ENCODE data around the gene PLXNB2.

DNA sequence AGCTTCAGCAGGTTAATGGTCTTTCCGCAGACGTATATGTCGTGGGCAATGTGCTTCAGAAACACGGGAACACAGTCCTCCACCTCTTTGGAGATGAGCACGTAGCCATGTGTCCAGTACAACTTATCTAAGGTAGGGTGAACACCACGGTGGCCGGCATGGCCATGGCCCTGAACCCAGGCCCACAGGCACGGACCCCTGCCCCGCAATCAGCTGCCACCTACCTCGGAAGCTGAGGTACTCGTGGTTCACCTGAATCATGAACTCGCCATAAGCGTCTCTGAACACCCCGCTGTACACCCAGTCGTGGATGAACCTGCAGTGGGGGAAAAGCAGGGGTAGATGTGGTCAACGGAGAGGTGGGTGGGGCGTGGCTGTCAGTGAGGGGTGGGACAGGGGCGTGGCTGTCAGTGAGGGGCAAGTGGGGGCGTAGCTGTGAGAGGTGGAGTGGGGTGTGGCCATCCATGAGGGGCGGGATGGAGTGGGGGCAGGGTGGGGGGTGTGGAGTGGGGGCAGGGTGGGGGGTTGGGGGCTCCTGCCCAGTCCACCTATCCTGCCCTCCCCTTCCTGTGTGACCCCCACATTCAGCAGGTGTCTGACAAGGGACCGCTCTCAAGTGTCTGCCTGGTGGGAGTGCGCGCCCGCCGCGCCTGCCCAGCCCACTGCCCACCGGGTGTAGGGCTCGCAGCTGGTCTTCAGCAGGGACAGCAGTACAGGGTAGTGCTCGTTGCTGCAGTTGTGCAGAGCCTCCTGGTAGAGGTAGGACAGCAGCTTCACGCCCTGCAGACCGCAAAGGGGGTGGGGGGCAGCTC lies 81.2 kb downstream of the PLXNB2 start:
- TF ChIP-seq, protein P1, sequence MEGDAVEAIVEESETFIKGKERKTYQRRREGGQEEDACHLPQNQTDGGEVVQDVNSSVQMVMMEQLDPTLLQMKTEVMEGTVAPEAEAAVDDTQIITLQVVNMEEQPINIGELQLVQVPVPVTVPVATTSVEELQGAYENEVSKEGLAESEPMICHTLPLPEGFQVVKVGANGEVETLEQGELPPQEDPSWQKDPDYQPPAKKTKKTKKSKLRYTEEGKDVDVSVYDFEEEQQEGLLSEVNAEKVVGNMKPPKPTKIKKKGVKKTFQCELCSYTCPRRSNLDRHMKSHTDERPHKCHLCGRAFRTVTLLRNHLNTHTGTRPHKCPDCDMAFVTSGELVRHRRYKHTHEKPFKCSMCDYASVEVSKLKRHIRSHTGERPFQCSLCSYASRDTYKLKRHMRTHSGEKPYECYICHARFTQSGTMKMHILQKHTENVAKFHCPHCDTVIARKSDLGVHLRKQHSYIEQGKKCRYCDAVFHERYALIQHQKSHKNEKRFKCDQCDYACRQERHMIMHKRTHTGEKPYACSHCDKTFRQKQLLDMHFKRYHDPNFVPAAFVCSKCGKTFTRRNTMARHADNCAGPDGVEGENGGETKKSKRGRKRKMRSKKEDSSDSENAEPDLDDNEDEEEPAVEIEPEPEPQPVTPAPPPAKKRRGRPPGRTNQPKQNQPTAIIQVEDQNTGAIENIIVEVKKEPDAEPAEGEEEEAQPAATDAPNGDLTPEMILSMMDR (tag by site-specific recombination; IDR thresholded peaks at IDR 0.05) = no peak
- TF ChIP-seq ZSCAN30 (tag by site-specific recombination; IDR thresholded peaks at IDR 0.05) = no peak
- no peak for TF ChIP-seq ZNF155 (tag by site-specific recombination; IDR thresholded peaks at IDR 0.05)
- TF ChIP-seq SP2 (tag by site-specific recombination; IDR thresholded peaks at IDR 0.05) = no peak
- no peak for TF ChIP-seq ZNF776 (tag by site-specific recombination; IDR thresholded peaks at IDR 0.05; ENCODE audit: borderline replicate concordance)
- TF ChIP-seq, protein P2, sequence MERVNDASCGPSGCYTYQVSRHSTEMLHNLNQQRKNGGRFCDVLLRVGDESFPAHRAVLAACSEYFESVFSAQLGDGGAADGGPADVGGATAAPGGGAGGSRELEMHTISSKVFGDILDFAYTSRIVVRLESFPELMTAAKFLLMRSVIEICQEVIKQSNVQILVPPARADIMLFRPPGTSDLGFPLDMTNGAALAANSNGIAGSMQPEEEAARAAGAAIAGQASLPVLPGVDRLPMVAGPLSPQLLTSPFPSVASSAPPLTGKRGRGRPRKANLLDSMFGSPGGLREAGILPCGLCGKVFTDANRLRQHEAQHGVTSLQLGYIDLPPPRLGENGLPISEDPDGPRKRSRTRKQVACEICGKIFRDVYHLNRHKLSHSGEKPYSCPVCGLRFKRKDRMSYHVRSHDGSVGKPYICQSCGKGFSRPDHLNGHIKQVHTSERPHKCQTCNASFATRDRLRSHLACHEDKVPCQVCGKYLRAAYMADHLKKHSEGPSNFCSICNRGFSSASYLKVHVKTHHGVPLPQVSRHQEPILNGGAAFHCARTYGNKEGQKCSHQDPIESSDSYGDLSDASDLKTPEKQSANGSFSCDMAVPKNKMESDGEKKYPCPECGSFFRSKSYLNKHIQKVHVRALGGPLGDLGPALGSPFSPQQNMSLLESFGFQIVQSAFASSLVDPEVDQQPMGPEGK (tag by site-specific recombination; IDR thresholded peaks at IDR 0.05) = no peak
- TF ChIP-seq ZNF560 (tag by site-specific recombination; IDR thresholded peaks at IDR 0.05; ENCODE audit: borderline replicate concordance) = no peak
- TF ChIP-seq ZNF121 (tag by site-specific recombination; IDR thresholded peaks at IDR 0.05) = no peak
- TF ChIP-seq ZNF433 (tag by site-specific recombination; IDR thresholded peaks at IDR 0.05; ENCODE audit: low read depth) = no peak
- TF ChIP-seq ZNF76 (tag by site-specific recombination; IDR thresholded peaks at IDR 0.05; ENCODE audit: borderline replicate concordance, low read depth) = no peak
- no peak for TF ChIP-seq ZBTB8A (tag by site-specific recombination; IDR thresholded peaks at IDR 0.05)
- TF ChIP-seq, protein P3, sequence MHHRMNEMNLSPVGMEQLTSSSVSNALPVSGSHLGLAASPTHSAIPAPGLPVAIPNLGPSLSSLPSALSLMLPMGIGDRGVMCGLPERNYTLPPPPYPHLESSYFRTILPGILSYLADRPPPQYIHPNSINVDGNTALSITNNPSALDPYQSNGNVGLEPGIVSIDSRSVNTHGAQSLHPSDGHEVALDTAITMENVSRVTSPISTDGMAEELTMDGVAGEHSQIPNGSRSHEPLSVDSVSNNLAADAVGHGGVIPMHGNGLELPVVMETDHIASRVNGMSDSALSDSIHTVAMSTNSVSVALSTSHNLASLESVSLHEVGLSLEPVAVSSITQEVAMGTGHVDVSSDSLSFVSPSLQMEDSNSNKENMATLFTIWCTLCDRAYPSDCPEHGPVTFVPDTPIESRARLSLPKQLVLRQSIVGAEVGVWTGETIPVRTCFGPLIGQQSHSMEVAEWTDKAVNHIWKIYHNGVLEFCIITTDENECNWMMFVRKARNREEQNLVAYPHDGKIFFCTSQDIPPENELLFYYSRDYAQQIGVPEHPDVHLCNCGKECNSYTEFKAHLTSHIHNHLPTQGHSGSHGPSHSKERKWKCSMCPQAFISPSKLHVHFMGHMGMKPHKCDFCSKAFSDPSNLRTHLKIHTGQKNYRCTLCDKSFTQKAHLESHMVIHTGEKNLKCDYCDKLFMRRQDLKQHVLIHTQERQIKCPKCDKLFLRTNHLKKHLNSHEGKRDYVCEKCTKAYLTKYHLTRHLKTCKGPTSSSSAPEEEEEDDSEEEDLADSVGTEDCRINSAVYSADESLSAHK (tag by site-specific recombination; IDR thresholded peaks at IDR 0.05) = no peak
- TF ChIP-seq HOXA7 (CRISPR knock-in tag; IDR thresholded peaks at IDR 0.05; ENCODE audit: borderline replicate concordance) = no peak
- TF ChIP-seq YY1 (tag by site-specific recombination; IDR thresholded peaks at IDR 0.05) = no peak

Data from HEK293 (cell line).